Testis (tissue), 3 donors: Measurements from ENCODE around the gene SHANK1. TPM values are rescaled to one million over a fixed set of nuclear protein-coding genes. Genes with fewer than 3 reads are reported as not detected.

Source experiments
- DNase-seq: peaks from one replicate; pipeline ENCODE4 v3.0.0-alpha.2; 2019
- H3K27ac ChIP-seq, 2 donors: fragments of 200-600 bp; sonication (generic); one replicate each; pipeline ENCODE4 v1.5.1; 2019
- H3K27me3 ChIP-seq: fragments of 200-600 bp; sonication (generic); one replicate; pipeline ENCODE4 v1.5.1; 2019
- H3K36me3 ChIP-seq: fragments of 200-600 bp; sonication (generic); one replicate; pipeline ENCODE4 v1.5.1; 2017; ENCODE audit warnings: low read depth; ENCODE audit errors: missing control alignments
- H3K4me1 ChIP-seq: fragments of 200-600 bp; sonication (generic); one replicate; pipeline ENCODE4 v1.5.1; 2019
- H3K4me3 ChIP-seq, 2 donors: fragments of 200-600 bp; sonication (generic); one replicate each; pipeline ENCODE4 v1.5.1; 2017 to 2019
- H3K9me3 ChIP-seq: fragments of 200-600 bp; sonication (generic); one replicate; pipeline ENCODE4 v1.5.1; 2017
- POLR2A ChIP-seq: fragments of 450-650 bp; IDR thresholded peaks from one replicate; pipeline ENCODE4 v1.6.1; 2017; ENCODE audit warnings: antibody characterized with exemption, mild to moderate bottlenecking, moderate library complexity
- WGBS, 2 donors: methylation state at CpG; one replicate each; pipeline ENCODE4 v1.1.5; 2018; 5-methylcytosine and 5-hydroxymethylcytosine counted together
- intact Hi-C: fragments of 100-400 bp; cut with DNase I; formaldehyde crosslinking; loops from one replicate; pipeline ENCODE4 v1.15.1; 2023; ENCODE audit warnings: low total_unique reads
- polyA plus RNA-seq: library from polyadenylated mRNA; stranded (reverse); fragments of 350-450 nt; fragmentation: Illumina TruSeq; extraction: RNeasy Lipid Tissue Mini Kit (QIAGEN cat#74804); gene quantifications from one replicate; pipeline ENCODE4 v1.2.3, GENCODE V29; 2014; ENCODE audit warnings: low read depth, low replicate concordance; ENCODE audit not compliant: insufficient read depth
- total RNA-seq, 2 donors: library from RNA; depleted of rRNA; stranded (reverse); fragments of >200 nt; gene quantifications; one replicate each; pipeline ENCODE4 v1.2.3, GENCODE V29; 2016
- TF ChIP-seq, protein P1 (sequence below), 3 experiments: fragments of 450-650 bp in 2 of 3; fragments of 200-600 bp in 1 of 3; sonication (generic) in 1 of 3; IDR thresholded peaks; one replicate each; pipeline ENCODE4 v1.5.1; 2016 to 2019; ENCODE audit warnings: antibody characterized with exemption in 3 of 3, mild to moderate bottlenecking in 2 of 3, moderate library complexity in 1 of 3

Gene SHANK1
- total and polyA plus RNA-seq, 3 donors from 2014 or later, result 4.1 to 5.4 (median 4.5) TPM

DNA sequence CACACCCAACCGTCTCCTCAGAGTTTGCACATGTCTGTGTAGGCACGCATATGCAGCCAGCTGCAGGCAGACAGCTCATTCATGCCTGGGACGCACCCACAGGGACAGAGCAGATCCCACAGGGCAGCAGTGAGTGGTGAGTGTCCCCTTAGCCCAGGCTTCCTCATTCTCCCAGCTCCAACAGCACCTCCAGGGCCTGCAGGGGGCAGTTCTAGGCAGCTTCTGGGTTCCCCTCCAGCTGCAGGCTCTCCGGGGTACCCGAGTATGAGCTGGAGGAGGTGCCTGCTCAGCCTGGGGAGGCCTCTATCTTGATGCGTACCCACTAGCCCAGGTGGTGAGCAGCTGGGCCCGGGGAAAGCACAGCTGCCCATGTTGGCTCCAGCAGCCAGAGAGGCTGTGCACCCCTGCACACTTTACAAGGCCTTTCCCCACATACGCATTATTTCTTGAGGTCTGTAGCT, 1.3 kb upstream of the SHANK1 start:
- Histone ChIP-seq H3K9me3 (no peaks in the 10 kb centered on the region), H3K36me3 (no peaks in the 10 kb centered on the region), H3K27ac (no peak overlapping the region), H3K4me3 (no peak overlapping the region), H3K4me1 (peaks cover 24% of the 10 kb centered on the region), H3K27me3 (no peaks in the 10 kb centered on the region)
- intact Hi-C loops, result no loop called here
- 58 to 59% methylated on average over 3 to 8 of the region's 8 CpGs for WGBS, 2 donors
- TF ChIP-seq POLR2A, result no peak
- TF ChIP-seq, protein P1, sequence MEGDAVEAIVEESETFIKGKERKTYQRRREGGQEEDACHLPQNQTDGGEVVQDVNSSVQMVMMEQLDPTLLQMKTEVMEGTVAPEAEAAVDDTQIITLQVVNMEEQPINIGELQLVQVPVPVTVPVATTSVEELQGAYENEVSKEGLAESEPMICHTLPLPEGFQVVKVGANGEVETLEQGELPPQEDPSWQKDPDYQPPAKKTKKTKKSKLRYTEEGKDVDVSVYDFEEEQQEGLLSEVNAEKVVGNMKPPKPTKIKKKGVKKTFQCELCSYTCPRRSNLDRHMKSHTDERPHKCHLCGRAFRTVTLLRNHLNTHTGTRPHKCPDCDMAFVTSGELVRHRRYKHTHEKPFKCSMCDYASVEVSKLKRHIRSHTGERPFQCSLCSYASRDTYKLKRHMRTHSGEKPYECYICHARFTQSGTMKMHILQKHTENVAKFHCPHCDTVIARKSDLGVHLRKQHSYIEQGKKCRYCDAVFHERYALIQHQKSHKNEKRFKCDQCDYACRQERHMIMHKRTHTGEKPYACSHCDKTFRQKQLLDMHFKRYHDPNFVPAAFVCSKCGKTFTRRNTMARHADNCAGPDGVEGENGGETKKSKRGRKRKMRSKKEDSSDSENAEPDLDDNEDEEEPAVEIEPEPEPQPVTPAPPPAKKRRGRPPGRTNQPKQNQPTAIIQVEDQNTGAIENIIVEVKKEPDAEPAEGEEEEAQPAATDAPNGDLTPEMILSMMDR (IDR thresholded peaks at IDR 0.05), result no peak
- DNase-seq, result no peak

DNA sequence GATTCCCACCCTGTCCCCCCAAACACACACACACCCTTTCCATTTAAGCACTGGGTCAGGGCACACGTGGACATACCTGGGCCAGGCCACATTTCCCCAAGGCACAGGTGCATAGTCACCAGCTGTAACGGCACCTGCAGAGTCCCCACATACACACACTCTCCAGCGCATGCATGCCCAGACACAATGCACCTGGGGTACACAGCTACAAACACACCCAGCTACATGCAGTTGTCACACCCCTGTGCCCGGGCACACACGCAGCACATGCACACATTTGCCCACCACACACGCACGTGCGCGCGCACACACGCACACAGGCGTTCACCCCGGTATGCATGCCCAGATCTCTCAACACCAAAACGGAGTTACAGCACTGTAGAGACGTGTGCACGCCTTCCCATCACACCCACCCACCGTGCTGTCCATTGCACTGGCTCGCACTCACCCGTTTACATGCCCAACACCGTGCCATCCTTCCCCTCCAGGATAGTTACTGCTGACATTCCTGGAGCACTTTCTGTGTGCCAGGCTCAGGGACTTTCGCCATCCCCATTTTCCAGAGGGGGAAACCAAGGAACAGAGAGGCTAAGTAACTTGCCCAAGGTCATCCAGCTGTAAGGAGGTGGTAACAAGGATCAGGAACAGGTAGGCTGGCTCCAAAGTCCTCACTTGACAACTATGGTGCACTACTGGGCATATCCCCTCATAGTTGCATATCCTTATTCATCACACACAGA, 749 bp upstream of the SHANK1 start:
- Histone ChIP-seq H3K9me3 (no peaks in the 10 kb centered on the region), H3K27me3 (no peaks in the 10 kb centered on the region), H3K36me3 (no peaks in the 10 kb centered on the region), H3K4me1 (peaks cover 19% of the 10 kb centered on the region), H3K27ac (no peak overlapping the region), H3K4me3 (no peak overlapping the region)
- no peak for DNase-seq
- intact Hi-C loops, result no loop called here
- WGBS, 2 donors, result 71 to 74% methylated on average over 17 to 20 of the region's 21 CpGs
- no peak for TF ChIP-seq POLR2A
- TF ChIP-seq, protein P1 (IDR thresholded peaks at IDR 0.05), result no peak

DNA sequence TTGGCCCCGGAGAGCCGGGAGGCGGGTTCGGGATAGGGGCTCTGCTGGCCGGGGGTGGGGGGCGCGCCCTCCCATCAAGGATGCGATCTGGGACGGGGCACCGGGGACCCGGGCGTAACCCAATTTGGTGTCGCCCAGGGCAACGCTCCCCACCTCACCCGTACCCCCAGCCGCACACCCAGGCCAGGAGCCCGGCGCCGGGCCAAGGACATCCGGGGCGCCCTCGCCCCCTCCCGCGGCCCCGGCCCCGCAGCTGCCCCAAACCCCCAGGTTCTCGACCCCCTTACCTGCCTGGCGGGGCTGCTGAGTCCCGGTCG, 525 bp downstream of the SHANK1 start:
- WGBS, 2 donors, result 0 to 1% methylated on average over 5 to 30 of the region's 30 CpGs
- Histone ChIP-seq H3K9me3 (no peaks in the 10 kb centered on the region), H3K27me3 (no peaks in the 10 kb centered on the region), H3K27ac (no peak overlapping the region), H3K36me3 (no peaks in the 10 kb centered on the region), H3K4me3 (peak overlapping the region; percentile 19 to 51), H3K4me1 (peaks cover 17% of the 10 kb centered on the region)
- intact Hi-C loops, result no loop called here
- no peak for DNase-seq
- TF ChIP-seq, protein P1 (IDR thresholded peaks at IDR 0.05), result no peak
- no peak for TF ChIP-seq POLR2A

DNA sequence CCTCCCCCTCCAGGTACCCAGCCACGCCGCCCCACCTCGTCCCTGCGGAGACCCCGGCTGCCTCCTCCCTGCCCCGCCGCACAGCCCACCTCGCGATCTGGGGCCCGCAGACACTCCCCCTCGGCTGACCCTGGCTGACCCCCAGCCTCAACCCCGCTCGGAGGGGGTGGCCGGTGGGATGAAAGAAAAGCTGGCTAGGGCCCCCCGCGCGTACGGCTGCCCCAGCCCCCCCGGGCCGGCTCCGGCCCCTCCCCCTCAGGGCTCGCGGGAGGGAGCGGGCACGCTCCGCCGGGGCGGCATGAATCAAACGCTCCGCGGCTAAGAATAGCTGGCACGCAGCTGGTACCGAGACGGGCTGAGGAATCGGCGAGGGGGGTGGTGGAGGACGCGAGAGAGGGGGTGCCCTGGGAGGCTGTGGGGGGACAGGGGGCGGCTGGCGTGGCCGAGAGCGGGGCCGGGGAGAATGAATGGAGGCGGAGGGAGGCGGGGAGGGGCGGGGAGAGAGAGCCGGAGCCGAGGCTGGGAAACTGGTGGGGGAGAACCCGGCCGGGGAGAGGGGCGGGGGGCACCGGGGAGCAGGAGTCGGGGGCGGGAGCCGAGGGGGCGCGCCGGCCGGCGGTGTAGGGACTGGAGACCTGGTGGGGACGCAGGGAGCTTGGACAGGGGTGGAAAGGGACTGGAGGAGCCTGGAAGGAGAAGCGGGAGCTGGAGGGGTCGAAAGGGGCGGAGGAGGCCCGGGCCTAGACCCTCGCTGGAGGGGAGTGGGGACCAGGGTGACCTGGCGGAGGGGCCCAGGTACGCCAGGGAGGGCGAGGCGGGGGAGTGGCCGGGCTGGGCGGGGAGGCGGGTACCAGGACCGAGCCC, 1.1 kb downstream of the SHANK1 start:
- H3K9me3 ChIP-seq, result no peaks in the 10 kb centered on the region
- peak overlapping the region; percentile 19 to 51 for H3K4me3 ChIP-seq
- no peaks in the 10 kb centered on the region for H3K36me3 ChIP-seq
- H3K27ac ChIP-seq, result no peak overlapping the region
- no peaks in the 10 kb centered on the region for H3K27me3 ChIP-seq
- intact Hi-C loops, result no loop called here
- peaks cover 11% of the 10 kb centered on the region for H3K4me1 ChIP-seq
- TF ChIP-seq, protein P1 (IDR thresholded peaks at IDR 0.05), result no peak
- TF ChIP-seq POLR2A, result no peak
- no peak for DNase-seq
- 2 to 3% methylated on average over 14 to 50 of the region's 74 CpGs for WGBS, 2 donors
